HG02642 (cell line): Measurements from ENCODE around the gene ENO2.

Experiments
- ATAC-seq: cut with Tn5 transposase; IDR thresholded peaks from one replicate; pipeline ENCODE4 v1.9.1; 2021; ENCODE audit warnings: mild to moderate bottlenecking; ENCODE audit not compliant: unreplicated experiment, poor library complexity

The ENO2 gene

DNA sequence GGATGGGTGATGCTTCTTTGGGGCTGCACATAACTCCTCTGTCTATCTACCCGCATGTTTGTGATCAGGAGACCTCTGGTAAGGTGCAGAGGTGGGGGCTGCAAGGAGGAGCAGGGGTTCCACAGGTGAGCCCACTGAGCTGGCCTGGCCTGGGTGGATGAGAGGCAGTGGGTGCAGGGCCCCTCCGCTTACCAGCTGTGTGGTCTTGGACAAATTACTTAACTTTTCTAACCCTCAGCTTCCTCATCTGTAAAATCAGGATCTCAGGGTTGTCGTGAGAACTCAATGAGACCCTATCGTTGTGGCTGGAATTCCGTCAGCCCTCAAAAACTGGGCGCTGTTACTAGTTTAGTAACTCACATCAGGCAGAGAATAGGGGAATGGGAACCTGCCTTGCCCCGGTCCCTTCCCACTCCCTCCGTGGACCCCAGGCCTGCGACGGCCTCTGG is 44.3 kb downstream of the ENO2 start:
- no peak for ATAC-seq

DNA sequence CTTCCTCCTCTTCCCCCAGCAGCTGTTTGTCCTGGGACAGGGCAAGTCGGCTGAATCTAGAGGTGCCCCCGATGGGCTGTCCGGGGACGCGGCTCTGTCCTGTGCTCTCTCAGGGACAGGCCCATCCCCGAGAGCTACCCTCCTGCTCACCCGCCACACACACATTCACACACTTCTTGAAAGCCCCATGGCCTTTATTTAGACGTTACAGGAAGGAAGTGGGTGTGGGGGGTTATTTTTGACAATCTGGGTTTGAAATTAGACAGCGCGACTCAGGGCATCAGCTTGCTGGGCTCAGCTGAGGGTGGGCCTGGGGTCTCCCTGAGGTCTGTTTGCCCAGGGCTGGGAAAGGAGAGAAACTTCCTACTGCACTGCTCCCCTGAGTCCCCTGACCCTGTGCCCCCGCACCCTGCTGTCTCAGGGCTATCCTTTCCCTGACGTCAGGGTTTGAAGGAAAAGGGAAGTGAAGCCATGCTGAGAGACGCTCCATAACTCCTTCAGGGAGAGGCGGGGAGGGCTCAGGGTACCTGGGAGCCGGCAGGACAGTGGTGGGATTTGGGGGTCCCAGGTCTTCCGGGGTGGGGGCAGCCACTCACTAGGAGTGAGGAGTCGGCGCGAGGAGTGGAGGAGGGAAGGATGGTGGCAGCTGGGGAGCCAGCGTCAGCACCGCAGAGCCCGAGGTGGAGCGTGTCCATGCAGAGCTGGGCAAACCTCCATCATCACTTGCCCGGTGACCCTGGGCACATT is 44.9 kb downstream of the ENO2 start:
- peak; percentile 55 for ATAC-seq

- ATAC-seq, result no peak
Measured at GRCh38 chr12:6959805-6960592, 45.6 kb downstream of the ENO2 start.

GRCh38 chr12:6960593-6961277 is 46.4 kb downstream of the ENO2 start:
- no peak for ATAC-seq

- no peak for ATAC-seq
Measured at GRCh38 chr12:6961278-6961694, 46.9 kb downstream of the ENO2 start.

- no peak for ATAC-seq
Measured at GRCh38 chr12:6961695-6962284, 47.4 kb downstream of the ENO2 start.

- no peak for ATAC-seq
Measured at GRCh38 chr12:6962285-6963015, 48.1 kb downstream of the ENO2 start.

GRCh38 chr12:6963016-6963731 is 48.8 kb downstream of the ENO2 start:
- no peak for ATAC-seq

GRCh38 chr12:6963791-6964413 is 49.5 kb downstream of the ENO2 start:
- no peak for ATAC-seq

GRCh38 chr12:6964605-6965025 is 50.2 kb downstream of the ENO2 start:
- ATAC-seq, result no peak

- peak; percentile 40 for ATAC-seq
Measured at GRCh38 chr12:6965026-6965661, 50.8 kb downstream of the ENO2 start.

- no peak for ATAC-seq
Measured at GRCh38 chr12:6965714-6966113, 51.3 kb downstream of the ENO2 start.

DNA sequence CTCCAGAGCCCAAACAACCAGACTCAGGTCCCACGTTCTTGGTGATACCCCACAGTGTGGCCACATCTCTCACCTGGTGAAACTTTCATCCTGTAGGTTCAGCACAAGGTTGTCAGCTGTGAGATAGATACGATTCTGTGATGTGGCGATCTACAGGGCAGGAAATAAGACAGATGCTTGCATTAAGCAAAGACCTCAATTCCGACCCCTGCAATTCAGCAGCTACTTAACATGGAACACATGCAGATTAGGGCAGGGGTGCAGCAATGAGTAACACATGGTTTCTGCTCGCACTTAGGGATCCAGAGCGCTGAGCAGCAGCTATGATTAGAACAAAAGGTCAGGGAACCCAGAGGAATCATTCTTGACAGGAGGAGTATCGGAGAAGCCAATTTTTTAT is 52.0 kb downstream of the ENO2 start:
- no peak for ATAC-seq

- no peak for ATAC-seq
Measured at GRCh38 chr12:6967651-6968100, 53.3 kb downstream of the ENO2 start.

- no peak for ATAC-seq
Measured at GRCh38 chr12:6968426-6968825, 54.0 kb downstream of the ENO2 start.

- ATAC-seq, result peak; percentile 41
Measured at GRCh38 chr12:6970096-6970527, 55.7 kb downstream of the ENO2 start.
